Esophagus squamous epithelium (tissue), 5 donors: ENCODE data around the gene TM9SF4. TPM values are rescaled to one million over a fixed set of nuclear protein-coding genes. Genes with fewer than 3 reads are reported as not detected.

Experiments used
- DNase-seq: peaks from one replicate; lab custom pipeline; 2025; lab: John Stamatoyannopoulos, UW
- H3K27ac ChIP-seq, 4 donors: fragments of 200-600 bp; sonication (generic); one replicate each; pipeline ENCODE4 v1.5.1; 2016 to 2019; ENCODE audit warnings: mild to moderate bottlenecking in 1 of 4
- H3K27me3 ChIP-seq, 4 donors: fragments of 200-600 bp; sonication (generic); 1 replicate in 3 of 4; 2 replicates in 1 of 4; pipeline versions ENCODE4 v1.5.1 to v1.6.0; 2017 to 2021; ENCODE audit warnings: antibody characterized with exemption in 1 of 4
- H3K36me3 ChIP-seq, 3 donors: fragments of 200-600 bp; sonication (generic); one replicate each; pipeline ENCODE4 v1.5.1; 2016 to 2019
- H3K4me1 ChIP-seq, 3 donors: fragments of 200-600 bp; sonication (generic); one replicate each; pipeline ENCODE4 v1.5.1; 2017 to 2019
- H3K4me3 ChIP-seq, 4 donors: fragments of 200-600 bp; sonication (generic); 1 replicate in 3 of 4; 2 replicates in 1 of 4; pipeline ENCODE4 v1.5.1; 2016 to 2019; ENCODE audit warnings: mild to moderate bottlenecking in 2 of 4, moderate library complexity in 1 of 4
- H3K9me3 ChIP-seq, 3 donors: fragments of 200-600 bp; sonication (generic); one replicate each; pipeline ENCODE4 v1.5.1; 2016 to 2019
- CTCF ChIP-seq, 6 experiments: fragments of 450-650 bp in 4 of 6; fragments of 200-600 bp in 2 of 6; sonication (generic) in 2 of 6; IDR thresholded peaks; one replicate each; pipeline ENCODE4 v1.5.1; 2016 to 2019; ENCODE audit warnings: antibody characterized with exemption in 6 of 6, mild to moderate bottlenecking in 4 of 6, moderate library complexity in 4 of 6
- POLR2A ChIP-seq, 4 donors: fragments of 450-650 bp; IDR thresholded peaks; one replicate each; pipeline ENCODE4 v1.6.1; 2017; ENCODE audit warnings: antibody characterized with exemption in 4 of 4, mild to moderate bottlenecking in 4 of 4, moderate library complexity in 3 of 4
- WGBS, 2 donors: methylation state at CpG; one replicate each; pipeline ENCODE4 v1.1.5; 2018; 5-methylcytosine and 5-hydroxymethylcytosine counted together
- intact Hi-C: fragments of 100-400 bp; cut with DNase I; formaldehyde crosslinking; loops from one replicate; pipeline ENCODE4 v1.15.0; 2022
- total RNA-seq, 4 donors: library from RNA; depleted of rRNA; stranded (reverse); fragments of >200 nt; gene quantifications; one replicate each; pipeline ENCODE4 v1.1.0, GENCODE V29; 2016
- donor health status: DM: yes; HTN: yes; CAD: no.

The TM9SF4 gene
- total RNA-seq, 4 donors from 2014 or later: 28.5 to 36.3 (median 32.1) TPM

GRCh38 chr20:32112841-32113240, 3.3 kb downstream of the TM9SF4 start:
- H3K27ac ChIP-seq: peak overlapping the region; percentile 64 to 100 (median 84)
- H3K27me3 ChIP-seq: no peaks in the 10 kb centered on the region
- TF ChIP-seq POLR2A (IDR thresholded peaks at IDR 0.05) (no peak), CTCF (IDR thresholded peaks at IDR 0.05) (no peak)
- no peak overlapping the region for H3K4me3 ChIP-seq
- WGBS, 2 donors: 30 to 37% methylated on average over 5 of the region's 5 CpGs
- H3K4me1 ChIP-seq: peaks cover 33 to 79% (median 34%) of the 10 kb centered on the region in 3 donors
- H3K9me3 ChIP-seq: no peaks in the 10 kb centered on the region
- intact Hi-C loops: loop anchor here (10.0 kb wide), 1 partner anchor 92 kb away; the partner anchor contains the start of genes PLAGL2 and POFUT1
- no peak for DNase-seq
- peaks cover 0 to 12% (median 0%) of the 10 kb centered on the region in 3 donors for H3K36me3 ChIP-seq

- Histone ChIP-seq H3K27ac (peak overlapping the region in 3 of 4 donors; percentile 70 to 100 (median 99)), H3K4me3 (no peak overlapping the region), H3K27me3 (no peaks in the 10 kb centered on the region), H3K36me3 (peaks cover 0 to 12% (median 0%) of the 10 kb centered on the region in 3 donors), H3K4me1 (peaks cover 33 to 81% (median 34%) of the 10 kb centered on the region in 3 donors), H3K9me3 (no peaks in the 10 kb centered on the region)
- no peak for DNase-seq
- TF ChIP-seq CTCF (IDR thresholded peaks at IDR 0.05) (no peak), POLR2A (IDR thresholded peaks at IDR 0.05) (no peak)
- 82 to 89% methylated on average over 2 of the region's 2 CpGs for WGBS, 2 donors
- intact Hi-C loops: loop anchor here (10.0 kb wide), 1 partner anchor 91 kb away; the partner anchor contains the start of genes PLAGL2 and POFUT1
These were observed 4.2 kb downstream of the TM9SF4 start for GRCh38 chr20:32113591-32114260.

- H3K4me1 ChIP-seq: peaks cover 33 to 77% (median 34%) of the 10 kb centered on the region in 3 donors
- peaks cover 0 to 12% (median 0%) of the 10 kb centered on the region in 3 donors for H3K36me3 ChIP-seq
- H3K27me3 ChIP-seq: no peaks in the 10 kb centered on the region
- intact Hi-C loops: loop anchor here (10.0 kb wide), 1 partner anchor 90 kb away; the partner anchor contains the start of genes PLAGL2 and POFUT1
- WGBS, 2 donors: 77 to 85% methylated on average over 7 to 8 of the region's 8 CpGs
- TF ChIP-seq POLR2A (IDR thresholded peaks at IDR 0.05) (no peak), CTCF (IDR thresholded peaks at IDR 0.05) (no peak)
- no peak for DNase-seq
- H3K4me3 ChIP-seq: no peak overlapping the region
- H3K27ac ChIP-seq: peak overlapping the region in 3 of 4 donors; percentile 13 to 100 (median 99)
- H3K9me3 ChIP-seq: no peaks in the 10 kb centered on the region
These were observed 4.9 kb downstream of the TM9SF4 start for GRCh38 chr20:32114305-32114960.

- 44 to 70% methylated on average over 3 to 5 of the region's 5 CpGs for WGBS, 2 donors
- DNase-seq: no peak
- intact Hi-C loops: loop anchor here (10.0 kb wide), 1 partner anchor 90 kb away; the partner anchor contains the start of genes PLAGL2 and POFUT1
- TF ChIP-seq POLR2A (IDR thresholded peaks at IDR 0.05): no peak
- TF ChIP-seq CTCF (IDR thresholded peaks at IDR 0.05): no peak
- H3K9me3 ChIP-seq: no peaks in the 10 kb centered on the region
- H3K36me3 ChIP-seq: peaks cover 0 to 12% (median 0%) of the 10 kb centered on the region in 3 donors
- H3K27me3 ChIP-seq: no peaks in the 10 kb centered on the region
- H3K4me1 ChIP-seq: peaks cover 30 to 74% (median 31%) of the 10 kb centered on the region in 3 donors
- H3K27ac ChIP-seq: no peak overlapping the region
- H3K4me3 ChIP-seq: no peak overlapping the region
These were observed 5.8 kb downstream of the TM9SF4 start for GRCh38 chr20:32115211-32115767.
